HG02588 (cell line): Measurements from ENCODE around the gene TCF7L2.
"Not testable (repeated sequence)": the region's sequence is repeated elsewhere in the genome, so short reads cannot be mapped to it uniquely, and the experiment has no call there.

Source experiments
- ATAC-seq: cut with Tn5 transposase; IDR thresholded peaks from one replicate; pipeline ENCODE4 v1.9.1; 2021; ENCODE audit warnings: mild to moderate bottlenecking, moderate library complexity; ENCODE audit not compliant: unreplicated experiment

The TCF7L2 gene

DNA sequence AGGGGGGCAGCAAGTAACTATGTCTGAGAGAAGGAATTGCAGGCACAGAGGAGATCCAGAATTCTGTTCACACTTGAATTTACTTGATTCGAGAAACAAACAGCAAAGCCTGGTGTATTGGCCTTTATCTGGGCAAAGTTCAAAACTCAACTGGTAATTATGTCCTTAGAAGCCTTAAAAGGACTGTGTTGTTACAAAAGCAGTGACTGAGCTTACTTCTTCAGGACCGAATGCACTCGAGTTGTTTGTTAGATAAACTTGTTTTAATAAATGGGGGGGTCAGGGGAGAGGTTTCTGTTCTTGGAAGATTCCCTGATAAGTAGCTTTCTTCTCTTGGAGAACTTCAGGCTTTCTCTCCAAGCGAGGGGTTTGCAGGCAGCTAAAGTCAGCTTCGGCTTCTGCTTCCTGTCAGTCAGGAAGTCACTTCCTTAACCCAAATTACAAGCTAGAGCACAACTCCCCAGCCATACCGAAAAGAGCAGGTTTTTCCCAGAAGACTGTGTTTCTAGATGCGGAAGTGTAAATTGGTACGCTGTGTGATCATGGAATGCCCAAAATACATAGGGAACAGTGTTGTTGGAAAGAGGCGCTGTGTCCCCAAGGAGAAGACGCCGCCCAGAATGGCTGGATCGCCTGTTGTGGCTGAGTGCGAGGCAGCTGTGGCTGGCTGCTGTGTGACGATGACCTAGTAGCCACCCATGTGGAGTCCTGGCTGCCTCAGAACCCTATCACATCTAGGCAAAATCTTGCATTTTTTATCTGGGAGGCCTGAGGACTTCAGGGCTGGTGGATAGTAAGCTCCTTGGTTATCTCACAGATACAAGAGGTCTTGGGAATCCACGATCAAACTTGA is 110.4 kb downstream of the TCF7L2 start:
- ATAC-seq = no peak

DNA sequence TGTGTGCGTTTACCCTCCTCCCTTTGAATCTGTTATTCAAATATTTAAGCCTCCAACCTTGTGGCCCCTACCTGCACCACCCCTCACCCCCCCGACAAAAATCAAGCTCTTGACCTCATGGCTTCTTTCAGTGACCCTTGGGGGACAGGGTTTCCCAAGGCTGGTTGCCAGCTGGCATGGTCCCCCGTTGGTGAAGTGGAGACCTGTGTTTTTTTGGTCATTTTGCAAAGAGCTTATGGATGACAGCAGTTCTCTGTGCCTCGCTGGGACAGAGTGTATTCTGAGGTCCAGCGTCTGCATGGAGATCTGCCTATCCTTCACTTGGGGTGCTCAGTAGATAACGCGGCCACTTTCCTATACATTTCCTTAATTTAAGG is 111.0 kb downstream of the TCF7L2 start:
- ATAC-seq = no peak

DNA sequence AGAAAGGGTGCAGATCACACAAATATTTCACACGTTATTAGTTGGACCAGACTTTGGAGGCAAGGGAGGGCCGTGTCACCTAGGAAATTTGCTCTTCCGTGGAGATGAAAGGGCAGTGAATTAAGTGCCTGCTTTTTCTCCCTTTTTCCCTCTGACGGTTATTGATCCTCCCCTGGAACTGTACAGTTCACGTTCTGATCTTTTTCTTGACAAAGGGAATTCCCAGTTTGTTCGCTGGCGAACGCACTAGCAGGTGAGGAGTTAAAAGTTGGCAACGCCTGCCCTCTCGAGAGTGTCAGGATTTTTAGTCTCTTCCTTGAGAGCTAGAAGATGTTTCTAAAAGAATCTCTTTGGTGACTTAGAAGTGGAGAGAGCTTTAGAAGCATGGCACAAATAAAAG is 111.5 kb downstream of the TCF7L2 start:
- ATAC-seq = no peak

DNA sequence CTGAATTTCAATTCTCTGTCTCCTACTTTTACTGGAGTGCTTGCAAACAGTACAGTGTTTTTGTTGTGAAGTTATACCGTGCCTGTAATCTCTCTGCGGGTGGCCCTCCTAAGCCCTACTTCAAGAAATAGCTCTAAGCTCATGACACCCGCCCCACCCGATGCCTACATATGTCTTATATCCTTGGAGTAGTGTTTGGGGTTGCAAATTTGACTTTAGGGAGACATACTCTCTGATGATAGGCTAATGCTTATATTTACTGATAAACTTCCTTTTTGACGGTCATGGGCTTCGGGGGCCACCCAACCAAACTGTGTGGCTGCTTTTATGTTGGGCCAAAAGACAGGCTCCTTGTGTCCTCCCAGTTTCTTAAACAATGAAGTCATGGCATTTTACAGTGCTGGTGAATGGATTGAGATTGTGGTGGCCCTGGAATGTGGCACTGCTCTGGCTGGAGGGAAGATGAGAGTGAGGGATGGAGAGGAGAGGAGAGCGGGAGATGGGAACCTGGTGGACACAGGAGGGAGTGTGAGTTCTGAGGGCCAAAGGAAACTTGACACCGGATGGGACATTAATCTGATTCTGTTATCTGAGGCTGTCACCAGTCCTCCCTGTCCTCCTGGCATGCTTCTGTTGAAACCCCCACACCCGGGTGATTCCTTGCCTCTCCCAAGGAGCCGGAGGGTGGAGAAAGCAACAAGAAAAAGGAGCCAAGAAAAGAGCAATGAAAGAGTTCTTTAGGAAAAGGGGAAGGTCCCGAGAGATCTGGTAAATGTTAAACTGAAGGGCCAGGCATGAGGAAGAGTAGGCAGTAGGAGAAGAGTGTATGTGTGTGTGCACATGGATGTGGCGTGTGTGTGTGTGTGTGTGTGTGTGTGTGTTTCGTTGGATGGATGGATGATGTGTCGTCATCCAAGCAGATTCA is 113.3 kb downstream of the TCF7L2 start:
- no peak for ATAC-seq

DNA sequence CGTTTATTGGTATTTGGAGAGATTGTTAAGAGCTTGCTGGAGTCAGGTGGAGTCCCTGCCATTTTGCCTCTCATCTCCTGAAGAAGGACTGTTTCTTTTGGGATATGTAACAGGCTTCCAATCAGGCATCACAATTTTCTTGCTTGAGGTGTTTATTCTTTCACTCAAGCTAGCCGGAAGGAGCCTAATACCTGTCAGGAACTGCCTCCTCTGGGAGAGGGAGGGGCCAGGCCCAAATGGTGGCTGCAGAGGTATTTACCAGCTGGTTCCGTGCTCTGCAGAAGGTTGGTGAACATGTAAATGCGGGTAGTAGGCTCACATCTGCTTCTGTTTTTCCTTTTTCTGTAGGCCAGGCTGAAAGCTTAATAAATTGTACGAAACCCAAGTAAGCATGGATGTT is 114.0 kb downstream of the TCF7L2 start:
- no peak for ATAC-seq

DNA sequence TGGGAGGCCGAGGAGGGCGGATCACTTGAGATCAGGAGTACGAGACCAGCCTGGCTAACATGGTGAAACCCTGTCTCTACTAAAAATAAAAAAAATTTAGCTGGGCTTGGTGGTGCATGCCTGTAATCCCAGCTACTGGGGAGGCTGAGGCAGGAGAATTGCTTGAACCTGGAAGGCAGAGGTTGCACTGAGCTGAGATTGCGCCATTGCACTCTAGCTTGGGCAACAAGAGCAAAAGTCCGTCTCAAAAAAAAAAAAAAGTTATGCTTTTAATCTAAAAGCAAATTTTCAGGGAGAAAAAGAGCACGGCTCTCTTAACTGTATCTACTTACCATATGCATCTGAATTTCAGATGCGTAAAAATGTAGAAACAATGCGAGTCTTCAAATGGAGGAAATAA is 116.1 kb downstream of the TCF7L2 start:
- ATAC-seq = not testable (repeated sequence)

DNA sequence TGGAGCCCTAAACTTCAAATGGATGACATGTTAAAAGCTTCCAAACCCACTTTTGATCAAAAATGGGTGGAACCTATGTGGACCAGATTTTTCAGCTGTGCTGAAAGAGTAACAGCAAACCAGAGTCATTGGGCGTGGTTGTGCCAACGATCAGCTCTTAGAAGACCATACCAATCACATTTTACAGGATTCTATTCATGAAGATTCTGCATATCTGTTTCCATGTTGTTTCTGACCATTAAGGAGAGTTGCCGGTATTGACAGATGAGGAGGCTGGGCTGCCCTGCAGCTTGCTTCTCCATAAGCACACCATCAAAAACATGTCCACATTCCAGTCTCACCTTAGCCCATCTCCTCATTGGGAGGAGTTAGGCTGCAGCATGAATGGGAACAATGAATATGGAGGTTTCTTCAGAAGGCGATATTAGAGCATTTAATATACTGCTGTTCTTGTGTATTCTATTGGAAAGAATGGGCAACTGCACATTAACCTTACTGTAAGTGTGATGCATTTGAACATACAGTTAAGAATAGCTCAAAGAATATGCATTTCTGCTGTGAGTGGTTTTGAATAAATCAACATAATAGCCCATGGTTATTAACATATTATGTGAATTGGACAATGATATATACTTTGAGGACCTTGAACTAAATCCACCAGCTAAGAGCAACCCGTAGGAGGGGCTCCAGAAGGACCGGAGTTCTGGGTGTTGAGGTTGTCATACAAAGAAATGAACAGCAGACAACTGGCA is 116.7 kb downstream of the TCF7L2 start:
- no peak for ATAC-seq

DNA sequence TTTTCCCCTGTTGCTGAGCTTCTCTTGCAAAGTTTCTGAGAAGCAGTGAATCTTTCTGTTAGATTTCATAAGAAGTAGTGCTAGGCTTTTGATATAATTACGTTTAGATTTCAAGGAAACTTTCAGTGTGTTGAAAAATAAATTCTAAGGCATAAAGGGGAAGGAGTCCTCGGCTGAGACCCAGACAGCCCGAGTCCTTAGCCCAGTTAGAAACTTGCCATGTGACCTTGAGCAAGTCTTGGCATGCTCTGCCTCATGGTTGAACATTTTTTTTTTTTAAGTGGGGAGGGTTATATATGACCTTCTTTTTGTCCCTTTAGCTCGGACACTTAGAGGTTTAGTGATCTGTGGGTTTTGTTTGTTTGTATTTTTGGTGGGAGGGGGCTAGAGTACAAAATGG is 117.5 kb downstream of the TCF7L2 start:
- no peak for ATAC-seq

DNA sequence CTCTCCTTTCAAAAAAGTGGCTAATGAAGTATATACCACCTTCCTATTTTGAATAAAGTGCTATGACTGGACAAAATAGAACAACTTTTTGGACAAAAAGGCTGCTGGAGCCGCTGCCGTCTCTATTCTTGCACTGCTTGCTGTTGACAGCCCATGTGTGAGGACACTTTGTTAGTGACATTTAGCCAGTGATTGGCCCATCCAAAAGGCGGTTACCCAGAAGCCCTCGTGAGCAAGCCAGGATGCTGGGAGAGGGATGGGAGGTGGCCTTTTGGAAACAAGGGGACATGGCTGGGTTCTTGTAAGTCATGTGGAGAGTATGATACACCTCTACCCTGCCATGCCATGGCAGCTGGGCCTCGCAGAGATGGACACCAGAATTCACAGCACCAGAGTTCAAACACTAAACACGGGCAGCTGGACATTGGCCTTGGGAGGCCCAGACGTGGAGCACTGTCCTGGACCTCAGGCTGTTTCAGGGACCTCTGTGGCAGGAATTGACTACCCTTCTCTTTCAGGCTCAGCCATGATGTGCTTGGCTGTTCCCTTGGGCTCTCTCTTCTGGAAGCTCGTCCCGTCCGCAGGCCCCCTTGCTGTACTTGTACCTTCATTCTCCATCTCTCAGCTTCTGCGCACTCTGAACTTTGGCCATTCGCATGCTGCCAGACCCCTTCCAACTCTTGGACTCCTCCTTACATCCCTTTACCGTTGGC is 118.3 kb downstream of the TCF7L2 start:
- no peak for ATAC-seq

DNA sequence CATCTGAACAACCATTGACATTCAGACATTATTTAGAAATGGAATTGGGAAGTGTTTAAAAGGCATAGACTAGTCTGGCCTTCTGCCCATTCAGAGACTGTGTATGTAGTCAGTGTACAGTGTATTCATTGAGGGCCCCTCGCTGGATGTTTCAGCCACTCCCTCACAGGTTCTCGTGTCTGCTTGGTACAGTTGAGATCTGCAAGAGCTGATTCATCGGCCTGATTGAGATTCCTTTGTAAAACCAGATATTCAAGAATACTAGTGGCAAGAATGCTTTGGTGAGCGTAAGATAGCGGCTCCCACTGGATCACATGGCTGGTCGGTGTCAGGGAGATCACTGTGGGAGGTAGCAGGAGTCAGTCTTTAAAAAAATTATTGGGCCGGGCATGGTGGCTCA is 119.5 kb downstream of the TCF7L2 start:
- ATAC-seq = no peak

DNA sequence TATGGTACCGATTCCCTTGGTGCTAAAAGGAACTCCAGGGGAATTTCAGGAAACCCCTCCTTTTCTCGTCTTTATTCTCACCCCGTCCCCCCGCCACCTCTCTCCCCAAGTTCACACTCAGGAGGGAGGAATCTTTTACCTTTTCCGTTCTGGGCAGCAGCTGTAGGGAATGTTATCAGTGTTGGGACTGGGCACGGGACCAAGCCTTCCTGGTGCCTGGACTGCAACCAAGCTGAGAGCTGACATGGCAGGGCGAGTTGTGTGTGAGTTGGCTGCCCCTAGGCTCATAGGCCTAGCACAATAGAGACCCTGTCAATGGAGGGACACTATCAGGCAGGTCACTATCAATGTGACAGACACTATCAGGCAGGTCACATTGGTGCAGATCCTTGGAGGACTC is 121.4 kb downstream of the TCF7L2 start:
- no peak for ATAC-seq

DNA sequence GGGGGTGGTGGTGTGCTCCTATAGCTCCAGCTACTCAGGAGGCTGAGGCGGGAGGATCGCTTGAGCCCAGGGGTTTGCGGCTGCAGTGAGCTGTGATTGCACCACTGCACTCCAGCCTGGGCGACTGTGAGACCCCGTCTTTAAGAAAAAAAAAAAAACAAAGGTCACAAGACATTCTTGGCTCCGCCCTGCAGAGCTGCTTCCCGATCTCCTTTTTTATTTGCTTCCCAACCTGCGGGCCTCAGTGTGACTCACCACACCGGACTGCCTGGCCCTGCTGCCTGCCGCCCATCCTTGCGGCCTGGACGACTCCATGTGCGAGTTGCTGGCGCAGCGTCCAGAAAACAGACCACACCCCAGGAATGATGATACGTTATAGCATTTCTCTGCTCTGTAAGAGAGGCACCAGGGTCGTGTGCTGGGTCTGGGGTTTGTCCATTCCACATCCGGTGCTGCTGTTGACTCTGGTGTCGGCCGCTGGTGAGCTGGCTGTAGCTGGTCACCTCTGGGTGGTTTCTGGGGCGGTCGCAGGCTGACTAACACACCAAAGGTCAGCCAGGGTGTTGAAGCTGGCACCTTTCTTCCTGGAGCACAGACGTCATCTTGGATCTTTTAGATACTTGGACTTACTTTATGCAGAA is 123.6 kb downstream of the TCF7L2 start:
- ATAC-seq = no peak

DNA sequence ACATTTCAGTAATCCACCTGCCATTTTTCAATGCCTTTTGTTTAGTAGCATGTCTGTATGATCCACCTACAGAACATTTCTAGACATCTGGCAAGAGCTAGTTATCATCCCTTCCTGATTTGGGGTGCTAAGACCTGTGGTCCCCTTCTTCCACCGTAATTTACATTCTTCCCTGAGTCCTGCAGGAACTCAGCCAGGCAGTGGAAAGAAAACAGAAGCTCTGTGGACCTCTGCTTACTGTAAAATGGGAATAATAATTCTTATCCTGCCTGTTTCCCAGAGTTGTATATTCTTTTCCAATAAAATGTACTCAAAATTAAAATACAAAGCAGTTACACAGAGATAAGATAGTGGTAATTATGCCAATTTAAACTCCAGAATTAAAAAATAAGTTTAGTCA is 126.9 kb downstream of the TCF7L2 start:
- no peak for ATAC-seq

DNA sequence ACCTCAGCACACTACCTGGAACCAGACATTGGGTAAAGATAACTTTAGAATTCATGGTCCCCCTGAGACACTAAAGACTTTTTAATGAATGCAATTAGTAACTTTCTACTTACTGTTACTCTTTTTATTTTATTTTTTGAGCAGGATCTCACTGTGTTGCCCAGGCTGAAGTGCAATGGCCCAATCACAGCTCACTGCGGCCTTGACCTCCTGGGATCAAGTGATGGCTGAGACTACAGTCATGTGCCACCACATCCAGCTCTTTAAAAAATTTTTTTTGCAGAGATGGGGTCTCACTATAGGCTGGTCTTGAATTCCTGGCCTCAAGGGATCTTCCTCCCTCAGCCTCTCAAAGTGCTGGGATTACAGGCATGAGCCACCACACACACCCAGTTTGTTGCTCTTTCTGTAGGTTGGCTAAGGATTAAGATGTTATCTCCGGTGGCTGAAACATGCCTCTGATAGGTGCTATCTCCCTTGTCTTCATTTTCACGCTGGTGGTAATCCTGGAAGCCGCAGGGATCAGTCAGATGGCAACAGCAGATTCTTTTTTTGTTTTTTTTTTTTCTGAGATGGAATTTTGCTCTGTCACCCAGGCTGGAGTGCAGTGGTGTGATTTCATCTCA is 128.3 kb downstream of the TCF7L2 start:
- no peak for ATAC-seq

DNA sequence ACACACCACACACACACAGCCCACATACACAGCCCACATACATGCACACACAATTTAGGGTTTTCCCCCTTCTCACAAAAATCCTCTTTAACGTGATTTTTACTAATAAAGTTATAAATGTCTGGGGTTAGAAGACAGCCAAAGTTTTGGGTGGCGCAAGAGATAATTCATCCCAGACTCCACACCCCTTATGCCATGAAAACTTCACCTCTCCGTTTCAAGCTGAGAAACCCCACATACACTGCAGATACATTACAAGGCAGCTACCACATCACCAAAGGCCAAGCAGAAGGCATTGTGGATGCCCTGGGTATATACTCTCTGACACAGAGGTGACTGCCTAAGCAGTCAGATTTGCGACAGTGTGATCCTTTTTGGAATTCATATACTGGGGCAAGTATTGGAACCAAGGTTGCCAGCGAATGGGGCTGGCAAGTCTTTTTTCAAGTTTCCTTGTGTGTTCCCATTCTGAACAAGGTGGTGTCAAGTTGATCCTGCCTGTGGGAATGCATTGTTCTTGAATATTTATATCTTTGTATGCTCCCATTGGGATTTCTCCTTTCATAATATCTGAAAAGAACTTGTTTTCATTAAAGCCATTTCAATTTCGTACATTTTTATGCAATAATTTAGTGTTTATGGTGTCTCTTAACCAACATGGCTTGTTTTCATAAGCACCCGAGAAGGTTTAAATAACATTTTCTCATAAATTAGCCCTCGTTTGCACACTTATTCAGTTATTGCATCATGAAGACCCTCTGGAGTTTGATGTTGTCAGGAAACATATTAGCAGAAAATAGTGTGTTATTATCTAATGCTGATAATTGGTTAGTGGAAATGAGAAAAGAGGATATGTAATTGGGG is 130.2 kb downstream of the TCF7L2 start:
- no peak for ATAC-seq

DNA sequence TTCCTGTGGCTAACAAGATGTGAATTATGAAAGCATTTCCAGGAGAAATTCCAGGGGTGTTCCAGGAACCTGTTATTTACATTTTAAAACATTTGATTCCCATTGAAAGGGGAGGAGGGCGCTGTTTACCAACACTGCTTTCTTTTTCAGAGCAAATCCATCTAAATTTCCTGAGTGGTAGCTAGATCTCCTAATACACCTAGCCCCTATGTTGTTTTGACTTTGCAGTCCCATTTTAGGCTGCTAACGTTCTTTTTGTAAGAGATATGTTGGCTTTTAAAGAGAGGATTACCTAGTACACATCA is 130.8 kb downstream of the TCF7L2 start:
- ATAC-seq = no peak

DNA sequence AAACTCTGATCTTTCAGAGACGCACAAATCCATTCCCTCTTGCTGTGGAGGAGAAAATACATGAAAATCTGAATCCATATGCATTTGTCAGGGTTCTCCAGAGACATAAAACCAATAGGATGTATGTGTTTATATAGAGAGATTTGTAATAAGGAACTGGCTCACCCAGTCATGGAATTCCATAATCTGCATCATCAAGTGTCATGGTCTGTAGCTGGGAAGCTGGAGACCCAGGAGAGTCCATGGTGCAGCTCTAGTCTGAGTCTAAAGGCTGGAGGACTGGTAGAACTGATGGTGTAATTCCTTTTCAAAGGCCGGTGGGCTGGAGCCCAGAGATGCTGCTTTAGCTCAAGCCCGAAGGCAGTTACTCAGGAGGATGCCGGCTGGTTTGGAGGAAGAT is 134.0 kb downstream of the TCF7L2 start:
- no peak for ATAC-seq

DNA sequence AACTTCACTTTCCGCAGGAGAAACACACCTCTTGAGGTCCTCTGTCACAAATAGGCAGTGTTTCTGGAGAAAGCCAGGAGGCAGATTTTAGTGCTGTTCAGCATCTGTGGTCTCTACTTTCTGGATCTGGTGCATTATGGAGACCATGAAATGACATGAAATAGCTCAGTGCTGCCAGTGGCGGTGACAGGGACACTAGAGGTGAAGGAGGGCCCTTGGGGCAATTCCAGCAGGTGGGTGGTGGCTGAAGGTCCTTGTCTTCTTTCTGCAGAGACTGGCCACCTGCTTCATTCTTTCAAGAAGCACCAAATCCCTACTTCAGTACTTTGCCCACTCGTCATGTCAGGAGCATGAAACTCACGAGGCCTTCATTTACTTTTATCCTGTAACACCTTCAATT is 135.7 kb downstream of the TCF7L2 start:
- ATAC-seq = no peak

DNA sequence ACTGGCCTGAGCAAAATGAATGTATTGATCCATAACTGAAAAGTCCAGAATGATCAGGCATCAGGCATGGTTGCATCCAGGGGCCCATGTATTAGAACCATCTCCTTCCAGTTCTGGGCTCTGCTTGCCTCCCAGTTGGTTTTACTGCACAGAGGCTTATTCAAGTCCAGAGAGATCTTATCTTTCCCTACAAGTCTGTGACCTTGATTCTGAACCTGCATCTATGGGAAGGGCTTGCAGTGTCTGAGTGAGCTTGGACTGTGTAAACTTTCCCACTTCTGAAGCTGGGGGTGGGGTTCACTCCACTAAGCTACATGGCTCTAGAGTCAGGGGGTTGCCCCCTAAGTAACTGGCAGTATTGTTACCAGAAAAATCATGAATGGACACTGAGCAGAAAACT is 136.2 kb downstream of the TCF7L2 start:
- no peak for ATAC-seq
